Measurements from ENCODE around the gene PPM1E. TPM values are rescaled to one million over a fixed set of nuclear protein-coding genes. Genes with fewer than 3 reads are reported as not detected.

The PPM1E gene
- total RNA-seq, 2 experiments from 2014 or later = 0.19 to 0.40 TPM

- no peak overlapping the region for H2AFZ ChIP-seq (ENCODE audit: low read length)
- no TSS peak for BruUV-seq (replicated peaks)
These were observed 23.8 kb downstream of the PPM1E start for GRCh38 chr17:58779446-58779845.

GRCh38 chr17:58783380-58783779, 27.7 kb downstream of the PPM1E start:
- H2AFZ ChIP-seq (ENCODE audit: low read length) = no peak overlapping the region
- TF ChIP-seq CTCF (conservative IDR thresholded peaks at IDR 0.05; ENCODE audit: low read length) (no peak), EZH2phosphoT487 (IDR thresholded peaks at IDR 0.05; ENCODE audit: borderline replicate concordance, low read depth, low read length) (no peak)
- H3K79me2 ChIP-seq (ENCODE audit: insufficient read depth, low read depth, low read length) = no peaks in the 10 kb centered on the region
- no peaks in the 10 kb centered on the region for H3K4me1 ChIP-seq (ENCODE audit: insufficient read depth, low read length, poor library complexity, severe bottlenecking)
- CTCF ChIA-PET (ENCODE audit: unreplicated experiment) = no interaction called here
- no peak overlapping the region for H3K4me3 ChIP-seq (ENCODE audit: low read depth, low read length, poor library complexity, severe bottlenecking)
- no peak overlapping the region for H3K27ac ChIP-seq (ENCODE audit: low read depth, low read length, poor library complexity, severe bottlenecking)
- POLR2A ChIA-PET = interaction anchor here (0.6 kb wide), 2 partner anchors 18 to 158 kb away, joined by 3 read pairs; no protein-coding TSS in a partner anchor
- H3K4me2 ChIP-seq (ENCODE audit: low read length) = no peak overlapping the region
- no peaks in the 10 kb centered on the region for H3K36me3 ChIP-seq (ENCODE audit: insufficient read depth, low read length)
- H3K9me3 ChIP-seq (ENCODE audit: low read length) = no peaks in the 10 kb centered on the region
- H3K9me2 ChIP-seq (ENCODE audit: insufficient read depth, low read length) = no peaks in the 10 kb centered on the region
- BruUV-seq (replicated peaks) = no TSS peak
- DNase-seq (ENCODE audit: low spot score) = no peak
- no peaks in the 10 kb centered on the region for H4K20me1 ChIP-seq (ENCODE audit: insufficient read depth, low read length)
- intact Hi-C loops (cut with micrococcal nuclease; ENCODE audit: unreplicated experiment) = no loop called here

More at GRCh38 chr17:58779446-58779845, 23.8 kb downstream of the PPM1E start:
- ChIA-PET POLR2A (no interaction called here), CTCF (ENCODE audit: unreplicated experiment) (no interaction called here)
- no peaks in the 10 kb centered on the region for H3K9me3 ChIP-seq (ENCODE audit: low read length)
- TF ChIP-seq EZH2phosphoT487 (IDR thresholded peaks at IDR 0.05; ENCODE audit: borderline replicate concordance, low read depth, low read length) (no peak), CTCF (conservative IDR thresholded peaks at IDR 0.05; ENCODE audit: low read length) (no peak)
- no peak overlapping the region for H3K4me2 ChIP-seq (ENCODE audit: low read length)
- no peak overlapping the region for H3K27ac ChIP-seq (ENCODE audit: low read depth, low read length, poor library complexity, severe bottlenecking)
- no peaks in the 10 kb centered on the region for H3K79me2 ChIP-seq (ENCODE audit: insufficient read depth, low read depth, low read length)
- H4K20me1 ChIP-seq (ENCODE audit: insufficient read depth, low read length) = no peaks in the 10 kb centered on the region
- no peak for DNase-seq (ENCODE audit: low spot score)
- H3K9me2 ChIP-seq (ENCODE audit: insufficient read depth, low read length) = no peaks in the 10 kb centered on the region
- H3K4me3 ChIP-seq (ENCODE audit: low read depth, low read length, poor library complexity, severe bottlenecking) = no peak overlapping the region
- intact Hi-C loops (cut with micrococcal nuclease; ENCODE audit: unreplicated experiment) = no loop called here
- H3K36me3 ChIP-seq (ENCODE audit: insufficient read depth, low read length) = no peaks in the 10 kb centered on the region
- H3K4me1 ChIP-seq (ENCODE audit: insufficient read depth, low read length, poor library complexity, severe bottlenecking) = no peaks in the 10 kb centered on the region

- ChIA-PET POLR2A (no interaction called here), CTCF (ENCODE audit: unreplicated experiment) (no interaction called here)
- H3K79me2 ChIP-seq (ENCODE audit: insufficient read depth, low read depth, low read length) = no peaks in the 10 kb centered on the region
- intact Hi-C loops (cut with micrococcal nuclease; ENCODE audit: unreplicated experiment) = no loop called here
- H3K4me3 ChIP-seq (ENCODE audit: low read depth, low read length, poor library complexity, severe bottlenecking) = no peak overlapping the region
- H3K27ac ChIP-seq (ENCODE audit: low read depth, low read length, poor library complexity, severe bottlenecking) = no peak overlapping the region
- BruUV-seq (replicated peaks) = no TSS peak
- no peak overlapping the region for H3K4me2 ChIP-seq (ENCODE audit: low read length)
- H2AFZ ChIP-seq (ENCODE audit: low read length) = no peak overlapping the region
- no peaks in the 10 kb centered on the region for H3K36me3 ChIP-seq (ENCODE audit: insufficient read depth, low read length)
- no peaks in the 10 kb centered on the region for H4K20me1 ChIP-seq (ENCODE audit: insufficient read depth, low read length)
- no peaks in the 10 kb centered on the region for H3K9me3 ChIP-seq (ENCODE audit: low read length)
- DNase-seq (ENCODE audit: low spot score) = no peak
- TF ChIP-seq EZH2phosphoT487 (IDR thresholded peaks at IDR 0.05; ENCODE audit: borderline replicate concordance, low read depth, low read length) (no peak), CTCF (conservative IDR thresholded peaks at IDR 0.05; ENCODE audit: low read length) (no peak)
- H3K9me2 ChIP-seq (ENCODE audit: insufficient read depth, low read length) = no peaks in the 10 kb centered on the region
- H3K4me1 ChIP-seq (ENCODE audit: insufficient read depth, low read length, poor library complexity, severe bottlenecking) = no peaks in the 10 kb centered on the region
These were observed 29.4 kb downstream of the PPM1E start for GRCh38 chr17:58785097-58785496.
